ENCODE results near the gene MINAR1.

Gene MINAR1

DNA sequence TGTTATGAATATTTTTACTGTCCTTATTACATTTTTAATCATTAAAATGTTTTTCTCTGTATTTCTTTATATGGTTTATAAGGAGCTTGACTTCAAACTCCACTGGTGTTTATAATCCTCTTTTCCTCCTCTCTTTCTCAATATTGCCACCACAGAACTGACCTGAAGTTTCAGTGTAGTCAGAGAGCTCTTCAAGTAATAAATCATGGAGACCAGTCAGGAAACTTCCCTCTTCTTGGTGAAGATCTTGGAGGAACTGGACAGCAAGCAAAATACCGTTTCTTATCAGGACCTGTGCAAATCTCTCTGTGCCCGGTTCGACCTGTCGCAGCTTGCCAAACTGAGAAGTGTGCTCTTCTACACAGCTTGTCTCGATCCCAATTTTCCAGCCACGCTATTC lies 23.8 kb downstream of the MINAR1 start:
- Histone ChIP-seq H3K27me3 (ENCODE audit: insufficient read depth, poor library complexity, severe bottlenecking) (no peaks in the 10 kb centered on the region), H3K4me3 (replicated peaks; ENCODE audit: insufficient read depth, low read length) (no peak overlapping the region), H3K27ac (replicated peaks) (no peak overlapping the region)
- TF ChIP-seq GABPA (IDR thresholded peaks at IDR 0.05; ENCODE audit: low read depth) (no peak), SPI1 (IDR thresholded peaks at IDR 0.05; ENCODE audit: borderline replicate concordance, low read depth) (no peak), REST (IDR thresholded peaks at IDR 0.05; ENCODE audit: insufficient replicate concordance, low read depth) (no peak), POLR2AphosphoS5 (IDR thresholded peaks at IDR 0.05; ENCODE audit: low read depth) (no peak)
- TF ChIP-seq, protein P1, sequence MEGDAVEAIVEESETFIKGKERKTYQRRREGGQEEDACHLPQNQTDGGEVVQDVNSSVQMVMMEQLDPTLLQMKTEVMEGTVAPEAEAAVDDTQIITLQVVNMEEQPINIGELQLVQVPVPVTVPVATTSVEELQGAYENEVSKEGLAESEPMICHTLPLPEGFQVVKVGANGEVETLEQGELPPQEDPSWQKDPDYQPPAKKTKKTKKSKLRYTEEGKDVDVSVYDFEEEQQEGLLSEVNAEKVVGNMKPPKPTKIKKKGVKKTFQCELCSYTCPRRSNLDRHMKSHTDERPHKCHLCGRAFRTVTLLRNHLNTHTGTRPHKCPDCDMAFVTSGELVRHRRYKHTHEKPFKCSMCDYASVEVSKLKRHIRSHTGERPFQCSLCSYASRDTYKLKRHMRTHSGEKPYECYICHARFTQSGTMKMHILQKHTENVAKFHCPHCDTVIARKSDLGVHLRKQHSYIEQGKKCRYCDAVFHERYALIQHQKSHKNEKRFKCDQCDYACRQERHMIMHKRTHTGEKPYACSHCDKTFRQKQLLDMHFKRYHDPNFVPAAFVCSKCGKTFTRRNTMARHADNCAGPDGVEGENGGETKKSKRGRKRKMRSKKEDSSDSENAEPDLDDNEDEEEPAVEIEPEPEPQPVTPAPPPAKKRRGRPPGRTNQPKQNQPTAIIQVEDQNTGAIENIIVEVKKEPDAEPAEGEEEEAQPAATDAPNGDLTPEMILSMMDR (IDR thresholded peaks at IDR 0.05; ENCODE audit: insufficient read depth, low read length) = no peak
- DNase-seq (ENCODE audit: low read depth in 1 of 2, low spot score in 1 of 2) = no peak

- Histone ChIP-seq H3K27ac (replicated peaks) (no peak overlapping the region), H3K27me3 (ENCODE audit: insufficient read depth, poor library complexity, severe bottlenecking) (no peaks in the 10 kb centered on the region), H3K4me3 (replicated peaks; ENCODE audit: insufficient read depth, low read length) (no peak overlapping the region)
- TF ChIP-seq GABPA (IDR thresholded peaks at IDR 0.05; ENCODE audit: low read depth) = no peak
- no peak for TF ChIP-seq REST (IDR thresholded peaks at IDR 0.05; ENCODE audit: insufficient replicate concordance, low read depth)
- TF ChIP-seq POLR2AphosphoS5 (IDR thresholded peaks at IDR 0.05; ENCODE audit: low read depth) = no peak
- TF ChIP-seq, protein P1 (IDR thresholded peaks at IDR 0.05; ENCODE audit: insufficient read depth, low read length) = no peak
- TF ChIP-seq SPI1 (IDR thresholded peaks at IDR 0.05; ENCODE audit: borderline replicate concordance, low read depth) = no peak
- no peak for DNase-seq (ENCODE audit: low read depth in 1 of 2, low spot score in 1 of 2)
Measured at GRCh38 chr15:79458491-79458890, 26.4 kb downstream of the MINAR1 start.

DNA sequence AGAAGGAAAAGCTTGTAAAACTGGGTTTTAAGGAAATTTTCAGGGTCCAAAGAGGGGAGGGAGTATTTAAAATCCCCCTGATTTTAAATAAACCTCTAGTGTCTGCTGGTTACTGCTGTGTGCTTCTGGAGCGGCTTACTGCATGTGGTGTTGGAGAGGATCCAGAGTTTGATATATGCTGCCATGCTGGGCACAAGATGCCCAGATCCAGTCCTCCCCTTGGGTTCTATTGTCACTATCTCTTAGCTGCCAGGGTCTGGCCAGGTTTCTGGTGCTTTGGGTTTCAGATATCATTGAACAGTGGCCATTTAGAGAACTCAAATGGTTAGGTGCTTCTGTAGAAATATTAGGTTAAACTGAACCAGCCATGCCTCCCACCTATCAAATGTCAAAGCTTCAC lies 27.5 kb downstream of the MINAR1 start:
- H3K27ac ChIP-seq (replicated peaks) = no peak overlapping the region
- no peak overlapping the region for H3K4me3 ChIP-seq (replicated peaks; ENCODE audit: insufficient read depth, low read length)
- no peak for DNase-seq (ENCODE audit: low read depth in 1 of 2, low spot score in 1 of 2)
- TF ChIP-seq, protein P1 (IDR thresholded peaks at IDR 0.05; ENCODE audit: insufficient read depth, low read length) = no peak
- TF ChIP-seq POLR2AphosphoS5 (IDR thresholded peaks at IDR 0.05; ENCODE audit: low read depth) (no peak), GABPA (IDR thresholded peaks at IDR 0.05; ENCODE audit: low read depth) (no peak)
- H3K27me3 ChIP-seq (ENCODE audit: insufficient read depth, poor library complexity, severe bottlenecking) = no peaks in the 10 kb centered on the region

DNA sequence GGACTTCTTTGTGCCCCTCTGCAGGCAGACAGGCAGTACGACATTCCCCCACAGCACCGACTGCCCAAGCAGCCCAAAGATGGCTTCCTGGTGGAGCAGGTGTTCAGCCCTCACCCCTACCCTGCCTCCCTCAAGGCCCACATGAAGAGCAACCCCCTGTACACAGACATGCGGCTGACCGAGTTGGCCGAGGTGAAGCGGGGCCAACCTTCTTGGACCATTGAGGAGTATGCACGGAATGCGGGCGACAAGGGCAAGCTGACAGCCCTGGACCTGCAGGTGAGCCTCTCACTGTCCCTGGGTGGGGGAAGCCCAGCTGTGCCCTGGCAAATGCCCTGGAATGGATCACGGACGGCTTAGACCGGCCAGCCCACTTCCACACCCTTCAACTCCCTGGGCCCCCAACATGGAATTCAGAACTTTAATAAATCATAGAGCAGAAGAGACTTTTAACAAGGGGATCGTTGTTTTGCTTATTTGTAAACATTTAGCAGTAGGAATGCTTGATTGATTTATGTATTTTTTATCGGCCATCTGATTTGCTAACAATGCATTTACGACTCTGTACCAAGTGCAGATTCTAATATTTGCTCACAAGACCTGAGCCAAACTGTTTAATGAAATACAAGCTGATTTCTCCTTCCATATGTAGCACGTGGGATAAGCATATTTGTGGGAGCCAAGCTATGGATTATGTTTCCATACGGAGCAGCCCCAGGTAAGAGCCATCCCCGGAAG lies 31.1 kb downstream of the MINAR1 start:
- Histone ChIP-seq H3K4me3 (replicated peaks; ENCODE audit: insufficient read depth, low read length) (no peak overlapping the region), H3K27me3 (ENCODE audit: insufficient read depth, poor library complexity, severe bottlenecking) (no peaks in the 10 kb centered on the region), H3K27ac (replicated peaks) (no peak overlapping the region)
- TF ChIP-seq SPI1 (IDR thresholded peaks at IDR 0.05; ENCODE audit: borderline replicate concordance, low read depth) (no peak), REST (IDR thresholded peaks at IDR 0.05; ENCODE audit: insufficient replicate concordance, low read depth) (no peak), POLR2AphosphoS5 (IDR thresholded peaks at IDR 0.05; ENCODE audit: low read depth) (no peak), GABPA (IDR thresholded peaks at IDR 0.05; ENCODE audit: low read depth) (no peak)
- TF ChIP-seq, protein P1 (IDR thresholded peaks at IDR 0.05; ENCODE audit: insufficient read depth, low read length) = no peak
- no peak for DNase-seq (ENCODE audit: low read depth in 1 of 2, low spot score in 1 of 2)

Data from HL-60 (cell line).